OCI-LY7 (cell line): ENCODE data around the gene HAL.

Experiments used
- CTCF ChIP-seq: fragments of 200-600 bp; sonication (generic); conservative IDR thresholded peaks from 2 replicates; pipeline ENCODE4 v1.5.1; 2014; ENCODE audit warnings: mild to moderate bottlenecking, antibody characterized with exemption, low read length, moderate library complexity, mixed read lengths
- EZH2phosphoT487 ChIP-seq: fragments of 200-600 bp; sonication (generic); IDR thresholded peaks from 2 replicates; pipeline ENCODE4 v1.6.1; 2018; ENCODE audit warnings: low read depth, borderline replicate concordance, mild to moderate bottlenecking, mixed run types, antibody characterized with exemption, low read length, moderate library complexity, mixed read lengths

DNA sequence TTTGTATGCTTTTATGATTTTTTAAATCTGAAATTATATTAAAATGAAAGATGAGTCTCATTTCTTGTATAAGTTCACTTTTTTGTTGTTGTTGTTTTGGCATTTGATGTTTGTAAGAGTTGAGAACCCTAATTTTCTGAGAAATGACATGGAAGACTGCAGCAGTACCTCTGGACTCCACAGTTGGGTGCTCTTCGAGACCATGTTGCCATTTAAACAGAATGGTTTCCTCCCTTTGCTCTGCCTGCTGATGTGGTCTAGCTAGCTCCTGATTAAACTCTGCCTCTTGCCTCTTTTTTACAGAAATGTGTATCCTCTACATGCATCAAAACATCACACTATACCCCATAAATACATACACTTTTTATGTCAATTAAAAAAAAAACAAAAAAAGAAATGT, 45.0 kb upstream of the HAL start:
- TF ChIP-seq CTCF (no peak), EZH2phosphoT487 (no peak)
